Activated T-helper 17 cell treated with anti-CD3 and anti-CD28 coated beads, Interleukin-2, amount 50 U/mL, for 72 hours (primary cell): ENCODE results near the gene CHORDC1. TPM values are rescaled to one million over a fixed set of nuclear protein-coding genes. Genes with fewer than 3 reads are reported as not detected.
"Not testable (repeated sequence)": the region's sequence is repeated elsewhere in the genome, so short reads cannot be mapped to it uniquely, and the experiment has no call there.

Source experiments
- ATAC-seq: fragments of 150-1000 bp; cut with Tn5 transposase; replicated peaks from 2 replicates; pipeline ENCODE4 v1.10.0; 2021; ENCODE audit warnings: mild to moderate bottlenecking, moderate library complexity
- H3K27ac Mint-ChIP-seq: one replicate; pipeline ENCODE4 v1.8.0; 2022; ENCODE audit warnings: mixed read lengths
- H3K27me3 Mint-ChIP-seq: one replicate; pipeline ENCODE4 v1.8.0; 2022; ENCODE audit warnings: mixed read lengths
- H3K36me3 Mint-ChIP-seq: one replicate; pipeline ENCODE4 v1.8.0; 2022; ENCODE audit warnings: low read depth, mild to moderate bottlenecking, mixed read lengths
- H3K4me1 Mint-ChIP-seq: one replicate; pipeline ENCODE4 v1.8.0; 2022; ENCODE audit warnings: mixed read lengths
- H3K4me3 Mint-ChIP-seq: one replicate; pipeline ENCODE4 v1.8.0; 2022; ENCODE audit warnings: mild to moderate bottlenecking, mixed read lengths
- H3K9me3 Mint-ChIP-seq: one replicate; pipeline ENCODE4 v1.8.0; 2022; ENCODE audit warnings: mixed read lengths
- total RNA-seq, 2 donors: library from RNA; stranded (reverse); gene quantifications; one replicate each; pipeline ENCODE4 v1.2.3, GENCODE V29; 2022

The CHORDC1 gene
- total RNA-seq: 100 to 1,000 TPM in 1 of 2 donors, 10 to 100 TPM in 1; 42.9 to 110 TPM

GRCh38 chr11:90222459-90223247 lies at the start of gene CHORDC1:
CHORDC1 (minus strand) TSS chr11:90223049; CDS start chr11:90222954, 95 bp downstream.
- no peaks in the 10 kb centered on the region for H3K9me3 Mint-ChIP-seq
- peak; percentile 94 for ATAC-seq
- H3K36me3 Mint-ChIP-seq: peaks cover 42% of the 10 kb centered on the region
- peak within 1 kb of the TSS; percentile 95 for H3K4me3 Mint-ChIP-seq
- H3K4me1 Mint-ChIP-seq: peaks cover 24% of the 10 kb centered on the region
- H3K27me3 Mint-ChIP-seq: no peaks in the 10 kb centered on the region
- peak within 1 kb of the TSS; percentile 93 for H3K27ac Mint-ChIP-seq

GRCh38 chr11:90257158-90257525 lies 34.3 kb upstream of the CHORDC1 start:
- H3K4me1 Mint-ChIP-seq: peaks cover 7% of the 10 kb centered on the region
- H3K9me3 Mint-ChIP-seq: no peaks in the 10 kb centered on the region
- no peak for ATAC-seq
- H3K36me3 Mint-ChIP-seq: no peaks in the 10 kb centered on the region
- no peak overlapping the region for H3K4me3 Mint-ChIP-seq
- no peaks in the 10 kb centered on the region for H3K27me3 Mint-ChIP-seq
- no peak overlapping the region for H3K27ac Mint-ChIP-seq

GRCh38 chr11:90256404-90257157 lies 33.7 kb upstream of the CHORDC1 start:
- H3K9me3 Mint-ChIP-seq: no peaks in the 10 kb centered on the region
- no peaks in the 10 kb centered on the region for H3K27me3 Mint-ChIP-seq
- H3K4me1 Mint-ChIP-seq: peaks cover 12% of the 10 kb centered on the region
- no peak overlapping the region for H3K27ac Mint-ChIP-seq
- H3K36me3 Mint-ChIP-seq: no peaks in the 10 kb centered on the region
- H3K4me3 Mint-ChIP-seq: no peak overlapping the region
- ATAC-seq: no peak

DNA sequence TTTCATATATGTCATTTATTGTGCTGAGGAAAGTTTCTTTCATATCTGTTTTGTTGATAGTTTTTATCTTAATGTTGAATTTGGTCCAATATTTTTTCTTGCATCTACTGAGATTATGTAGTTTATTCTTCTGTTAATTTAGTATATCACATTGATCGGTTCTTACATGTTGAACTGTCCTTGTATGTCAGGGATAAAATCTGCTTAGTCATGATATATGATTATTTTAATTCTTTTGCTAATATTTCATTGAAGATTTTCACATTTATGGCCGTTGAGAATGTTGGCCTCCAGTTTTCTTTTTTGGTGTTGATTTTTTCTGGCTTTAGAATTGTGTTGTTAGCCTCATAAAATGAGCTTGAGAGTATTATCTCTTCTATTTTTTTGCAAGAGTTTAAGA lies 31.2 kb upstream of the CHORDC1 start:
- Mint-ChIP-seq H3K27ac (no peak overlapping the region), H3K36me3 (no peaks in the 10 kb centered on the region), H3K9me3 (no peaks in the 10 kb centered on the region), H3K4me3 (no peak overlapping the region), H3K27me3 (no peaks in the 10 kb centered on the region), H3K4me1 (peaks cover 12% of the 10 kb centered on the region)
- ATAC-seq: no peak

- peak; percentile 55 for ATAC-seq
- Mint-ChIP-seq H3K27me3 (no peaks in the 10 kb centered on the region), H3K36me3 (no peaks in the 10 kb centered on the region), H3K4me3 (peak overlapping the region; percentile 62), H3K27ac (no peak overlapping the region), H3K4me1 (peaks cover 12% of the 10 kb centered on the region), H3K9me3 (no peaks in the 10 kb centered on the region)
Observed at GRCh38 chr11:90252053-90252452, 29.2 kb upstream of the CHORDC1 start.

DNA sequence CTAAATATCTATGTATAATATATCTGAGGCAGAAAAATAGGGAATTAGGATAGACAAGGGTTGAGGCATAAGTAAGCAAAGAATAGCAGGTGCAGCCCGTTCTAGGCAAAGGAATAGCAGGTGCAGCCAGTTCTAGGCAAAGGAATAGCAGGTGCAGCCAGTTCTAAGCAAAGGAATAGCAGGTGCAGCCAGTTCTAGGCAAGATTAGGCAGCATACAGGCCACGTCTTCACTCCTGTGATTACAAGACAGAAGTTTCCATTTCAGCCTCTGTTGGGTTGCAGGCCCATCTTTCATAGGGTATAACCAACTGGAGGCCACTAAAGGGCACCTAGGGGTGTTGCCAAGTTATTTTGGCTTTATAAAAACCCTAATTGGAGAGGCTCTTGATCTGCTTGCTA lies 28.8 kb upstream of the CHORDC1 start:
- peak overlapping the region; percentile 62 for H3K4me3 Mint-ChIP-seq
- H3K27me3 Mint-ChIP-seq: no peaks in the 10 kb centered on the region
- no peak overlapping the region for H3K27ac Mint-ChIP-seq

GRCh38 chr11:90250970-90251369 lies 28.1 kb upstream of the CHORDC1 start:
- peak; percentile 70 for ATAC-seq
- Mint-ChIP-seq H3K36me3 (no peaks in the 10 kb centered on the region), H3K27ac (no peak overlapping the region), H3K9me3 (no peaks in the 10 kb centered on the region), H3K4me3 (peak overlapping the region; percentile 62), H3K27me3 (no peaks in the 10 kb centered on the region), H3K4me1 (peaks cover 9% of the 10 kb centered on the region)

More for the DNA sequence above, 28.8 kb upstream of the CHORDC1 start:
- ATAC-seq: peak; percentile 28
- Mint-ChIP-seq H3K9me3 (no peaks in the 10 kb centered on the region), H3K36me3 (no peaks in the 10 kb centered on the region), H3K4me1 (peaks cover 12% of the 10 kb centered on the region)

DNA sequence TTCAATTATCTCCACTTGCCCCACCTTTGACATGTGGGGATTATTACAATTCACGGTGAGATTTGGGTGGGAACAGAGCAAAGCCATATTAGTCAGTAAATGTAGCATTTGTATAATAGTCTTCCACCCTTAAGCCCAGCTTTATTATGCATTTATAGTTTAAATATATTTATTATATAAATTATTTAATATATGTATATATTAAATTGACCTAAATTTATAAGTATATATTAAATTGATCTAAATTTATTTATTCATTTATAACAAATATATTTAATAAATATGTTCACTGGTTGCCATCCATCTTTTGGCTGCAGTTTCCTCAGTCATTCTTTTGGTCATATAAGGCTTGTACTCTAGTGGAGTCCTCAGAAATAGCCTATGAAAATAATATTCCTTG lies 23.6 kb upstream of the CHORDC1 start:
- peaks cover 8% of the 10 kb centered on the region for H3K4me1 Mint-ChIP-seq
- no peak overlapping the region for H3K4me3 Mint-ChIP-seq
- no peak overlapping the region for H3K27ac Mint-ChIP-seq
- no peaks in the 10 kb centered on the region for H3K9me3 Mint-ChIP-seq
- no peaks in the 10 kb centered on the region for H3K36me3 Mint-ChIP-seq
- no peak for ATAC-seq
- no peaks in the 10 kb centered on the region for H3K27me3 Mint-ChIP-seq

DNA sequence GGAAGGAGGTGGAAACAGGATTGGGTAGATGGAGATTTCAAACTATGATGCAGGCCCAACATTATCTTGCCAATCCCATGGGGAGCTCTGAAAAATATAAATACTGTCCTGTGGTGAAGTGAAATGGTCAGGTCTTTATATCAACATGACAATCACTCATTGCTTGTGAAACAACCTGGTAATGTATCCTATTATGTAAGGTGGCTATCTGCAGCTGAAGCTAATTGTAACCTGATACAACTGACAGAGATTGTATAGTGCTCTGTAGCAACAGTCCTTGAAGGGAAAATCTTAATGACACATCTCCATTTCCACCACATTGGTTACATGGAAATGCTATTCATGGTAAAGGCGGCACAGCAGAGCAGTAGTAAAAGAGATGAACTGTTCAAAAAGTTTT lies 20.7 kb upstream of the CHORDC1 start:
- H3K4me1 Mint-ChIP-seq: peaks cover 8% of the 10 kb centered on the region
- H3K4me3 Mint-ChIP-seq: no peak overlapping the region
- peak; percentile 19 for ATAC-seq
- H3K27me3 Mint-ChIP-seq: no peaks in the 10 kb centered on the region
- no peak overlapping the region for H3K27ac Mint-ChIP-seq
- no peaks in the 10 kb centered on the region for H3K9me3 Mint-ChIP-seq
- no peaks in the 10 kb centered on the region for H3K36me3 Mint-ChIP-seq

DNA sequence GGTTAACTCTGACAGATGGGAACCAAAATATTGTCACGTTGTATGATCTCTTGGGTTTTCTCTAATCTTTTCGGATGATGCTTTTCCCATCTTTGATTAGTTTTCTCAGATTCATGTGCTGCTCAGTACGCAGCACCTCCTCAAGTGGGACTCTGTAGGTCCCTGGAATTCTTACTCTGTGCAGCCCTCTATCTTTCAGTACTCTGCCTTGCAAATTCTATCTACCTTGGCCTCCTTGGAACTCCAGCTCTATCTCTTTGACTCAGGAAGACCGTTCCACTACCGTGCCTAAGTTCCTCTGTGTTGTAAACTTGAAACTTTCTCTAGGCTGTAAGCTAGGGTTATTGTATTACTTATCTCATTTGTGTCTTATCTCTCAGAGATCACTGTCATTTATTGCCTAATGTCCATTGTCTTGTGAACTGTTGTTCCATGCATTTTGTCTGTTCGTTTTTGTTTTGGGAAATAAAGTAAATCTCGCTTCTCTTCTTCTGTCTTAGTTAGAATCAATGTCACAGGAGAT lies 20.1 kb upstream of the CHORDC1 start:
- no peaks in the 10 kb centered on the region for H3K27me3 Mint-ChIP-seq
- peak overlapping the region; percentile 59 for H3K27ac Mint-ChIP-seq
- no peak overlapping the region for H3K4me3 Mint-ChIP-seq
- peaks cover 8% of the 10 kb centered on the region for H3K4me1 Mint-ChIP-seq
- ATAC-seq: no peak
- no peaks in the 10 kb centered on the region for H3K36me3 Mint-ChIP-seq
- no peaks in the 10 kb centered on the region for H3K9me3 Mint-ChIP-seq

GRCh38 chr11:90241414-90241813 lies 18.6 kb upstream of the CHORDC1 start:
- Mint-ChIP-seq H3K4me3 (peak overlapping the region; percentile 65), H3K27ac (no peak overlapping the region), H3K27me3 (no peaks in the 10 kb centered on the region), H3K4me1 (peaks cover 8% of the 10 kb centered on the region), H3K9me3 (no peaks in the 10 kb centered on the region), H3K36me3 (no peaks in the 10 kb centered on the region)
- no peak for ATAC-seq

- H3K27me3 Mint-ChIP-seq, H3K4me1 Mint-ChIP-seq, H3K9me3 Mint-ChIP-seq, H3K36me3 Mint-ChIP-seq: not testable (repeated sequence)
- peak; percentile 77 for ATAC-seq
- Mint-ChIP-seq H3K27ac (peak overlapping the region; percentile 58), H3K4me3 (peak overlapping the region; percentile 65)
Observed at GRCh38 chr11:90239967-90240636, 17.3 kb upstream of the CHORDC1 start.

- no peak for ATAC-seq
- H3K27ac Mint-ChIP-seq: no peak overlapping the region
- H3K27me3 Mint-ChIP-seq: no peaks in the 10 kb centered on the region
- H3K36me3 Mint-ChIP-seq: no peaks in the 10 kb centered on the region
- no peaks in the 10 kb centered on the region for H3K9me3 Mint-ChIP-seq
- H3K4me1 Mint-ChIP-seq: no peaks in the 10 kb centered on the region
- no peak overlapping the region for H3K4me3 Mint-ChIP-seq
Observed at GRCh38 chr11:90237004-90237403, 14.2 kb upstream of the CHORDC1 start.

GRCh38 chr11:90235526-90235925 lies 12.7 kb upstream of the CHORDC1 start:
- H3K4me1 Mint-ChIP-seq: no peaks in the 10 kb centered on the region
- no peak for ATAC-seq
- H3K27ac Mint-ChIP-seq: no peak overlapping the region
- no peaks in the 10 kb centered on the region for H3K27me3 Mint-ChIP-seq
- H3K36me3 Mint-ChIP-seq: no peaks in the 10 kb centered on the region
- no peak overlapping the region for H3K4me3 Mint-ChIP-seq
- no peaks in the 10 kb centered on the region for H3K9me3 Mint-ChIP-seq
